CD4-positive, CD25-positive, alpha-beta regulatory T cell (primary cell): Measurements from ENCODE around the gene GPR142. TPM values are rescaled to one million over a fixed set of nuclear protein-coding genes. Genes with fewer than 3 reads are reported as not detected.
A peak's percentile ranks its signal among the peaks of the same experiment; 100 is the strongest.

Experiments
- ATAC-seq, 2 donors: fragments of 150-1000 bp; cut with Tn5 transposase; one replicate each; pipeline ENCODE4 v1.10.0; 2021; ENCODE audit warnings: low read depth in 2 of 2, moderate number of reproducible peaks in 2 of 2, moderate library complexity in 1 of 2
- DNase-seq, 3 donors: peaks; one replicate each; pipeline versions ENCODE4 v3.0.0 to v3.0.0-alpha.2; 2012 to 2022; ENCODE audit warnings: mixed read lengths in 1 of 3
- H3K27ac ChIP-seq: one replicate; pipeline ENCODE4 v1.7.0; 2013; ENCODE audit warnings: mild to moderate bottlenecking, low read length; ENCODE audit not compliant: insufficient read depth, poor library complexity, severe bottlenecking
- H3K27me3 ChIP-seq: one replicate; pipeline ENCODE4 v1.7.0; 2013; ENCODE audit warnings: low read length; ENCODE audit not compliant: control insufficient read depth, insufficient read depth
- H3K36me3 ChIP-seq: one replicate; pipeline ENCODE4 v1.7.0; 2013; ENCODE audit warnings: mild to moderate bottlenecking, low read length, moderate library complexity; ENCODE audit not compliant: control insufficient read depth, insufficient read depth
- H3K4me1 ChIP-seq: 2 replicates; pipeline ENCODE4 v1.7.0; 2013; ENCODE audit warnings: mild to moderate bottlenecking, low read length; ENCODE audit not compliant: insufficient read depth, control insufficient read depth, poor library complexity, severe bottlenecking
- H3K4me3 ChIP-seq: one replicate; pipeline ENCODE4 v1.7.0; 2013; ENCODE audit warnings: low read depth, mild to moderate bottlenecking, low read length, moderate library complexity
- H3K9me3 ChIP-seq, 2 experiments: 1 replicate in 1 of 2; 2 replicates in 1 of 2; pipeline ENCODE4 v1.7.0; 2013; ENCODE audit warnings: low read length in 2 of 2, mild to moderate bottlenecking in 1 of 2, moderate library complexity in 1 of 2; ENCODE audit not compliant: control insufficient read depth in 2 of 2
- H3K27ac Mint-ChIP-seq, 3 donors: one replicate each; pipeline ENCODE4 v1.8.0; 2020 to 2022; ENCODE audit warnings: mild to moderate bottlenecking in 3 of 3, mixed read lengths in 3 of 3, moderate library complexity in 2 of 3
- H3K27me3 Mint-ChIP-seq: one replicate; pipeline ENCODE4 v1.8.0; 2022; ENCODE audit warnings: mild to moderate bottlenecking, mixed read lengths
- H3K36me3 Mint-ChIP-seq: one replicate; pipeline ENCODE4 v1.8.0; 2020; ENCODE audit warnings: mixed read lengths
- H3K4me1 Mint-ChIP-seq, 4 donors: one replicate each; pipeline ENCODE4 v1.8.0; 2020 to 2022; ENCODE audit warnings: mixed read lengths in 4 of 4, mild to moderate bottlenecking in 1 of 4
- H3K4me3 Mint-ChIP-seq, 4 donors: one replicate each; pipeline ENCODE4 v1.8.0; 2020 to 2022; ENCODE audit warnings: mild to moderate bottlenecking in 4 of 4, mixed read lengths in 4 of 4, moderate library complexity in 3 of 4
- H3K9me3 Mint-ChIP-seq, 7 donors: one replicate each; pipeline ENCODE4 v1.8.0; 2020 to 2022; ENCODE audit warnings: mixed read lengths in 7 of 7, mild to moderate bottlenecking in 3 of 7, moderate library complexity in 2 of 7
- polyA plus RNA-seq, 4 donors: library from polyadenylated mRNA; unstranded; fragments of 300-500 nt; fragmentation: Illumina TruSeq; gene quantifications; one replicate each; pipeline ENCODE4 v1.2.3, GENCODE V29; 2021
- total RNA-seq: library from RNA; stranded (reverse); gene quantifications from one replicate; pipeline ENCODE4 v1.2.3, GENCODE V29; 2022

Gene GPR142
- total and polyA plus RNA-seq, 5 donors from 2014 or later: not detected

DNA sequence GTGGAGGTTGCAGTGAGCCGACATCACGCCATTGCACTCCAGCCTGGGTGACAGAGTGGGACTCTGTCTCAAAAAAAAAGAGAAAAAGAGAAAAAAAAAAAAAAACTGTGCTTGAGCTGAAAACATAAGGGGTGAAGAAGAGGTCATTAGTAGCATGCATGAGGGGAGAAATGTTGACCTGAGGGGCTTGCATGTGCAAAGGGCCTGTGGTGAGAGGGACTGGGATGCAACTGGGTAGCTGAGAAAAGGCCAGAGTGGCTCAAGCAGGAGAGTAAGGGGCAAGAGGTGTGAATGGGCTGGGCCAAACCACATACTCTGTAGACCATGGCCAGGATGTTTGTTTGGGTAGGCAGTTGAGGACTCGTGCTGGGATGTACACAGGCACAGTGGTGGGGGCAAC is 37.9 kb upstream of the GPR142 start:
- H3K27me3 ChIP-seq: no peaks in the 10 kb centered on the region
- H3K9me3 Mint-ChIP-seq: no peaks in the 10 kb centered on the region
- H3K4me3 ChIP-seq: no peak overlapping the region
- H3K9me3 ChIP-seq: no peaks in the 10 kb centered on the region
- ATAC-seq (no peak), DNase-seq (no peak)
- H3K4me1 ChIP-seq: peaks cover 16% of the 10 kb centered on the region
- H3K27me3 Mint-ChIP-seq: peaks cover 28% of the 10 kb centered on the region
- H3K4me3 Mint-ChIP-seq: peak overlapping the region in 1 of 4 donors; percentile 5
- H3K27ac Mint-ChIP-seq: peak overlapping the region in 1 of 3 donors; percentile 64
- peaks cover 3 to 29% (median 12%) of the 10 kb centered on the region in 4 donors for H3K4me1 Mint-ChIP-seq
- no peaks in the 10 kb centered on the region for H3K36me3 ChIP-seq
- no peaks in the 10 kb centered on the region for H3K36me3 Mint-ChIP-seq
- no peak overlapping the region for H3K27ac ChIP-seq

DNA sequence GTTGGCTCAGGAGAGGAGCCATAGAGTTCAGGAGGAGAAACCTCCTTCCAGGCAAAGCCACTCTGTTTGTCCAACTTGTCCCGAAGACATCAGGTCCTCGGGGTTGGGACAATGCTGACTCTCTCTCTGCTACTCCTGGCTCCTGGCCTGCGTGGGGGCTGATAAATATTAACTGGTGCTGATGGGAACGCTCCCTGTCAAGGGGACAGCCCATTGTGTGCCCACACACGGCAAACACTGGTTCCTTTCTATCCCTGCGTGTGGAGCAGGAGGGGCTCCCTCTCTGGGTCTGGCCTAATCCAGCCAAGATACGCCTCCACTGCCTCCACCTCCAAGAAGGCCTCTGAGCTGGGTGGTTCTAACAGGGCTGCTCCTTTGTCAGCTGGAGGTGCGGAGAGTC is 36.9 kb upstream of the GPR142 start:
- Mint-ChIP-seq H3K9me3 (no peaks in the 10 kb centered on the region), H3K27ac (peak overlapping the region in 1 of 3 donors; percentile 46), H3K27me3 (peaks cover 21% of the 10 kb centered on the region), H3K4me3 (no peak overlapping the region), H3K36me3 (no peaks in the 10 kb centered on the region), H3K4me1 (peaks cover 3 to 26% (median 12%) of the 10 kb centered on the region in 4 donors)
- ATAC-seq: no peak
- Histone ChIP-seq H3K27ac (no peak overlapping the region), H3K36me3 (no peaks in the 10 kb centered on the region), H3K9me3 (no peaks in the 10 kb centered on the region), H3K4me3 (no peak overlapping the region), H3K4me1 (peaks cover 16% of the 10 kb centered on the region), H3K27me3 (no peaks in the 10 kb centered on the region)
- DNase-seq: no peak

DNA sequence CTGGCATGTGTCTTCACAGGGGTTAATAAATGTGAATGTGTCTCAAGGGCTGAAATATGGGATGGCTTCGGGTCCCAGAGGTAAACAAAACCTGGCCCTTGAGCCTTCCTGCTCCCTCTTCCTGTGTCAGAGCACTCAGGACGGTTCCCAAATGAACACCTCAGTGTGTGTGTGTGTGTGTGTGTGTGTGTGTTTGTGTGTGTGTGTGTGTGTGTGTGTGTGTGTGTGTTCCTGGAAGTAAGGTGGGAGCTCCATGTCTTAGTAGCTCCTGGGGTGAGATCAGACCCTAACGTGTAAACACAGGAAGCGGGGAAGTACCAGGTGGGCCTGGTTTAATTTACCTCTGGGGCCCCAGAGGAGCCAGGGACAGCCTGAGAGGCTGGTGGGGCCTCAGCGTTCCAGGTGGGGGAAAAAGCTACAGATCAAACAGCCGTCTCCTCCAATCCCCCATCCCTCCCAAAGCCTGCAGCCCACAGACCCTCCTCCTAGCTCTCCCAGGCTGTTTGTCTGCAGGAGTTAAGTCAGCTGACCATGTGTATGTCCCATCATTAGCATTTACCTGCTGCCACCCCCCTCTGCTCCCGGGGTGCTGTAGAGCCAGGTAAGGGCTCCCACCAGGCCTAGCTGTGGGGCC is 35.2 kb upstream of the GPR142 start:
- Histone ChIP-seq H3K36me3 (no peaks in the 10 kb centered on the region), H3K27ac (no peak overlapping the region), H3K4me1 (no peaks in the 10 kb centered on the region), H3K9me3 (no peaks in the 10 kb centered on the region), H3K27me3 (no peaks in the 10 kb centered on the region), H3K4me3 (no peak overlapping the region)
- peaks cover 0 to 15% (median 11%) of the 10 kb centered on the region in 4 donors for H3K4me1 Mint-ChIP-seq
- no peaks in the 10 kb centered on the region for H3K9me3 Mint-ChIP-seq
- ATAC-seq (no peak), DNase-seq (no peak)
- no peak overlapping the region for H3K27ac Mint-ChIP-seq
- H3K36me3 Mint-ChIP-seq: no peaks in the 10 kb centered on the region
- H3K4me3 Mint-ChIP-seq: no peak overlapping the region
- peaks cover 16% of the 10 kb centered on the region for H3K27me3 Mint-ChIP-seq

DNA sequence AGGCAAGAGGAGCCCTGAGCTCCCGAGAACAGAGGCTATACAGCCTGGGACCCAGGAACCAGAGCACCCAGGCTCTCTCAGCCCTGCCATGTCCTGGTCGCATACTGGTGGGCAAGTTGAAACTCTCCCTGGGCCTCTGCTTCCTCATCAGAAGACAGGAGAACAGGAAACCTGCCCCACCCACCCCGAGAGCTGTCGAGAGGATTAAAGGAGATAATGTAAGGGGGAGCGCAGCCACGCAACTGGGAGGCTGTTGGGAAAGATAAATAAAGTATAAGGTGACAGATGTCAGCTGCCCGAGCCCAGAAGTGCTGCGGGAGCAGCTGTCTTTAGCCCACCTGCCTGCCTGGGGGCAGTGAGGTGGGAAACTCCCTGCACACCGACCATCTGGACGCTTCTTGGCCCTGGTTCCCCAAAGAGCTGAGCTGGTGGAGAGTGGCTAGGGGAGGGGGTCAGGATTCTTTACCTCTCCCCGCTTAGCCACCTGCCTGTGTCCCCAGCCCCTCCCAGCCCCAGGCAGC is 34.5 kb upstream of the GPR142 start:
- Mint-ChIP-seq H3K36me3 (no peaks in the 10 kb centered on the region), H3K9me3 (no peaks in the 10 kb centered on the region), H3K4me1 (peaks cover 0 to 13% (median 9%) of the 10 kb centered on the region in 4 donors), H3K27me3 (peaks cover 13% of the 10 kb centered on the region), H3K4me3 (no peak overlapping the region), H3K27ac (no peak overlapping the region)
- DNase-seq (no peak), ATAC-seq (no peak)
- Histone ChIP-seq H3K27ac (no peak overlapping the region), H3K4me1 (no peaks in the 10 kb centered on the region), H3K4me3 (no peak overlapping the region), H3K27me3 (no peaks in the 10 kb centered on the region), H3K36me3 (no peaks in the 10 kb centered on the region), H3K9me3 (no peaks in the 10 kb centered on the region)

DNA sequence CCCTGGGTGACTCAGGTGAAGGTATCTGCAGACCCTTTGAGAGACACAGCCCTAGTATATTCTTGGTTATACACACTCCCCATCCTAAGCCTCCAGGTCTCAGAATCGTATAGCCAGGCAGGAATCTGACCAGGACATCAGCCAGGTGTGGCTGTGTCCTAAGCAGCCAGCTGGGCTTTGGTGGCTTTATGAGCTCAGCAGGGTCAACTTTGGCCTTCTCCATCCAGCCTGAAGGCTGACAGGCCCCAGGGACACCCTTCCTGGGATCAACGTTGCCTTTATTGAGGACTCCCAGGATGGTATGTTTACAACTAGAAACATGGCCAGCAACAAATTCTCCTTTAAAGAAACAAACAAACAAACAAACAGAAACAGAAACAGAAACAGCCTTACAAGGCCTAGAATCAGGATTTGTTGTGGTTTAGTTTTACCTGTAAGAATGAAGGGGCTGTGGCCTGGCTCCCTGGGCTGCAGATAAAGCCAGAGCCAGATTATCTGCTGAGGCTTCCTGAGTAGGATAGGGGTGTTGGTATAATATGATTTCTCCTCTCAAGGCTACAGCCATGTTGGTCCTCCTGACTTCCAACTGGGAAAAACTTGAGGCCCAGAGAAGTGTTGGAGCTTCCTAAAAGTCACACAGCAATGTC is 32.8 kb upstream of the GPR142 start:
- Histone ChIP-seq H3K9me3 (no peaks in the 10 kb centered on the region), H3K4me1 (no peaks in the 10 kb centered on the region), H3K27ac (no peak overlapping the region), H3K36me3 (no peaks in the 10 kb centered on the region), H3K27me3 (no peaks in the 10 kb centered on the region), H3K4me3 (no peak overlapping the region)
- ATAC-seq (no peak), DNase-seq (no peak)
- no peaks in the 10 kb centered on the region for H3K9me3 Mint-ChIP-seq
- peaks cover 0 to 3% (median under 1%) of the 10 kb centered on the region in 4 donors for H3K4me1 Mint-ChIP-seq
- H3K27me3 Mint-ChIP-seq: peaks cover 13% of the 10 kb centered on the region
- H3K4me3 Mint-ChIP-seq: no peak overlapping the region
- H3K36me3 Mint-ChIP-seq: no peaks in the 10 kb centered on the region
- H3K27ac Mint-ChIP-seq: no peak overlapping the region

DNA sequence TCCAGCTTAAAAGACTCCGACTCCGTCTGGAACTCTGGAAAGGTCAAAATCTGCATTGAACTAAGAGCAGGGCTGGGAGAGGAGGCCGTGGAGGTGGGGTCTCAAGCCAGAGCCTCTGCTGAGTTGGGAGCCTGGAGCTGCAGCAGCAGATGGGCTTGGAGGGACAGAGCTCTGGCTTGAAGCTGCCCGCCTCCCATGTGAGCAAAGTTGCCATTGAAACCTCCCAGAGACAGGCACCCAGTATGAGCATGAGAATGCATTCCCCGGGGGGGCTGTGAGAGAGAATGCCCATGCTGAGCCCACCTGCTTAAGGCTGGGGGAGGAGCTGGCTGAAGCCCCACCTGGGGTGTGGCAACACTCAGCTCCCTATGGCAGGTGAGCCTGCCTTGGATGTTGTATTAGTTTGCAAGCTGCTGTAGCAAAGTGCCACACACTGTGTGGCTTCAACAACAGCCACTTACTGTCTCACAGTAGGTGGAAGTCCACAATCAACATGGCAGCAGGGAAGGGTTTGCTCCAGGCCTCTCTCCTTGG is 31.7 kb upstream of the GPR142 start:
- Histone ChIP-seq H3K27me3 (no peaks in the 10 kb centered on the region), H3K4me1 (no peaks in the 10 kb centered on the region), H3K9me3 (no peaks in the 10 kb centered on the region), H3K4me3 (no peak overlapping the region), H3K27ac (no peak overlapping the region), H3K36me3 (no peaks in the 10 kb centered on the region)
- Mint-ChIP-seq H3K27me3 (peaks cover 13% of the 10 kb centered on the region), H3K36me3 (no peaks in the 10 kb centered on the region), H3K27ac (no peak overlapping the region), H3K9me3 (no peaks in the 10 kb centered on the region), H3K4me3 (no peak overlapping the region), H3K4me1 (no peaks in the 10 kb centered on the region)
- no peak for DNase-seq
- ATAC-seq: no peak

DNA sequence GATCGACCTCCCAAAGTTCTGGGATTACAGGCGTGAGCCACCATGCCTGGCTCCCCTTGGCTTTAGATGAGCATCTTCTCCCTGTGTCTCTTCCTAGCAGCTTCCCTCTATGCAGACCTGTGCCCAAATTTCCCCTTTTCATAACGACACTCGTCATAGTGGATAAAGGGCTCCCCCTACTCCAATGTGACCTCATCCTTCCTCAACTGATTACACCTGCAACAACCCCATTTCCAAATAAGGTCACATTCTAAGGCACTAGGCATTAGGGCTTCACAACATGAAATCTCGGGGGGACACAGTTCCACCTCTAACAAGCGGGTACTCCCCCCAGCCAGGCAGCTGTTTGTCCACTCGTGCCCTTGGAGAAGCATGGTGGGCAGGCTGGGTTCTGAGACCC is 31.0 kb upstream of the GPR142 start:
- Mint-ChIP-seq H3K36me3 (no peaks in the 10 kb centered on the region), H3K4me3 (no peak overlapping the region), H3K9me3 (no peaks in the 10 kb centered on the region), H3K27ac (peak overlapping the region in 2 of 3 donors; percentile 51 to 60), H3K4me1 (no peaks in the 10 kb centered on the region), H3K27me3 (peaks cover 13% of the 10 kb centered on the region)
- no peak for ATAC-seq
- no peaks in the 10 kb centered on the region for H3K4me1 ChIP-seq
- no peak for DNase-seq
- H3K4me3 ChIP-seq: no peak overlapping the region
- H3K9me3 ChIP-seq: no peaks in the 10 kb centered on the region
- no peaks in the 10 kb centered on the region for H3K27me3 ChIP-seq
- no peak overlapping the region for H3K27ac ChIP-seq
- H3K36me3 ChIP-seq: no peaks in the 10 kb centered on the region
